KMS-11 (cell line): ENCODE measurements around the gene REPIN1.

ENCODE experiments used
- H2AFZ ChIP-seq: fragments of 200-600 bp; sonication (generic); 2 replicates; pipeline ENCODE4 v1.6.1; 2016; ENCODE audit warnings: antibody characterized with exemption, mixed run types, low read depth
- H3K27ac ChIP-seq: fragments of 200-600 bp; sonication (generic); 2 replicates; pipeline ENCODE4 v1.6.1; 2016; ENCODE audit warnings: mild to moderate bottlenecking, mixed run types
- H3K27me3 ChIP-seq: fragments of 200-600 bp; sonication (generic); 2 replicates; pipeline ENCODE4 v1.6.1; 2017; ENCODE audit warnings: mild to moderate bottlenecking, low read depth, mixed run types, moderate library complexity; ENCODE audit not compliant: insufficient read depth
- H3K36me3 ChIP-seq: fragments of 200-600 bp; sonication (generic); 2 replicates; pipeline ENCODE4 v1.6.1; 2017; ENCODE audit warnings: mild to moderate bottlenecking, mixed run types; ENCODE audit not compliant: insufficient read depth
- H3K4me1 ChIP-seq: fragments of 200-600 bp; sonication (generic); 2 replicates; pipeline ENCODE4 v1.6.1; 2016; ENCODE audit warnings: mild to moderate bottlenecking, low read depth, mixed run types; ENCODE audit not compliant: poor library complexity, severe bottlenecking
- H3K4me2 ChIP-seq: fragments of 200-600 bp; sonication (generic); 2 replicates; pipeline ENCODE4 v1.7.0; 2016; ENCODE audit warnings: mild to moderate bottlenecking, mixed run types
- H3K4me3 ChIP-seq: fragments of 200-600 bp; sonication (generic); IDR thresholded peaks from 2 replicates; pipeline ENCODE4 v1.6.1; 2017; ENCODE audit warnings: low read depth, low read length, mixed read lengths; ENCODE audit not compliant: insufficient read depth
- H3K79me2 ChIP-seq: fragments of 200-600 bp; sonication (generic); 2 replicates; pipeline ENCODE4 v1.6.1; 2016; ENCODE audit warnings: low read depth, mixed run types; ENCODE audit not compliant: insufficient read depth
- H3K9ac ChIP-seq: fragments of 200-600 bp; sonication (generic); 2 replicates; pipeline ENCODE4 v1.6.1; 2016; ENCODE audit warnings: mild to moderate bottlenecking, mixed run types
- H4K20me1 ChIP-seq: fragments of 200-600 bp; sonication (generic); 2 replicates; pipeline ENCODE4 v1.6.1; 2016; ENCODE audit warnings: mild to moderate bottlenecking, mixed run types; ENCODE audit not compliant: insufficient read depth
- CTCF ChIP-seq: fragments of 200-600 bp; sonication (generic); conservative IDR thresholded peaks from 2 replicates; pipeline ENCODE4 v1.6.1; 2017; ENCODE audit warnings: low read depth, mild to moderate bottlenecking, antibody characterized with exemption, low read length, moderate library complexity, mixed read lengths

REPIN1 gene

DNA sequence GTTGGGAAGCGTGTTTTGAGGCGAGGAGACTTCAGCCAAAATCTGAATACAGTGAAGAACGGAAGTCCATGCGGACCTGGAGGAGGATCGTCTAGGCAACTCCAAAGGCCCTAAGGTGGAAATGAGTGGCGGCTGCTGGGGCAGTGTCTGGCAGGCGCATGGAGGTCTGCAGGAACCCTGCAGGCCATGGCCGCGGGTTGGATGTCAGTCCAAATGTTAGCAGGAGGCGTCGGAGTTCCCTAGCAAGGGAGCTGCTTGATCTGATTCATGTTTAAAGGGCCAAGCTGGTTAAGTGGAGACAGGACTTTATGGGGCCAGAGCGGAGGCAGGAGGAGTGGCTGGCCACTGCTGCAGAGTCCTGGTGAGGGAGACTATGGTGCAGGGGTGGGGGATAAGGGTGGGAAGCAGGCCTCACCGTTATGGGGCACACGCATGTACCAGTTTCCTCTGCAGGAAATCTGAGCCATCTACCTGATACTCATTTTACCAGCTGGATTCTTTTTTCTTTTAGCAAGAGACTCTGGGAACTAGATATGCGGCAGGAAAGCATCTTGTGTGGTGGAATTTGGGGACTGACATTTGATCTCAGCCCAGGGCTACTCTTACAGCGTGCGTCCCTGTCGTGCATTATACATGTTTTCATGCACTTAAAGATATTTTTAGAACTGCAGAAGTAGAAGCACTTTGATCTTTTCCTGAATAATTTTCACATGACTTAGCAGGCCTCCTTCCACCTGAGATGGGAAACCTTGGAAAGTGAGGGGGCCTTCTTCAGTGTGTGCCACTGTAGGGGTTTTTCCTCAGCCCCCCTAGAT lies 6.6 kb upstream of the REPIN1 start:
- Histone ChIP-seq H3K36me3 (no peaks in the 10 kb centered on the region), H3K9ac (no peak overlapping the region), H3K4me2 (no peak overlapping the region), H3K4me3 (no peak overlapping the region), H3K27me3 (no peaks in the 10 kb centered on the region), H3K27ac (no peak overlapping the region), H3K4me1 (peaks cover 59% of the 10 kb centered on the region), H3K79me2 (no peaks in the 10 kb centered on the region), H4K20me1 (no peaks in the 10 kb centered on the region), H2AFZ (no peak overlapping the region)
- no peak for TF ChIP-seq CTCF

DNA sequence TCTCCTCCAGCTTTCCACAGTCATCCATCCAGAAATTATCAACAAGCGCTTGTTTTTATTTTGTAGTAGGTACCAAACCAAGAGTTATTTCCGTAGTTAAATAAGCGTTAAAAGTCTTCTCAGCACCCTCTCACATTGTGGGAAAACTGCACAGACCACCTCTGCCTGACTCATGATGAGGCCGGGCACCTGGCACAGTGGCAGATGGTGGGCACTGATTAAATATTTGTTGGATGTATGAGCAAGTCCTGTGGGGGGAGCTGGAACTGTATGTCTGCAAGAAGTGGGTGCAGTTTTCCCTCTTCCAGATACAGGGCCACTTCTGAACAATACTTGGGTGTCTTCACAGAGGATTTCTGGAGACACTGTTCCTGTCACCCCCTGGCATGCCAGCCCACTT lies 5.3 kb upstream of the REPIN1 start:
- TF ChIP-seq CTCF, result no peak
- Histone ChIP-seq H3K27ac (no peak overlapping the region), H3K4me2 (no peak overlapping the region), H3K36me3 (no peaks in the 10 kb centered on the region), H4K20me1 (no peaks in the 10 kb centered on the region), H2AFZ (no peak overlapping the region), H3K4me1 (peaks cover 54% of the 10 kb centered on the region), H3K27me3 (no peaks in the 10 kb centered on the region), H3K9ac (no peak overlapping the region), H3K4me3 (no peak overlapping the region), H3K79me2 (no peaks in the 10 kb centered on the region)

DNA sequence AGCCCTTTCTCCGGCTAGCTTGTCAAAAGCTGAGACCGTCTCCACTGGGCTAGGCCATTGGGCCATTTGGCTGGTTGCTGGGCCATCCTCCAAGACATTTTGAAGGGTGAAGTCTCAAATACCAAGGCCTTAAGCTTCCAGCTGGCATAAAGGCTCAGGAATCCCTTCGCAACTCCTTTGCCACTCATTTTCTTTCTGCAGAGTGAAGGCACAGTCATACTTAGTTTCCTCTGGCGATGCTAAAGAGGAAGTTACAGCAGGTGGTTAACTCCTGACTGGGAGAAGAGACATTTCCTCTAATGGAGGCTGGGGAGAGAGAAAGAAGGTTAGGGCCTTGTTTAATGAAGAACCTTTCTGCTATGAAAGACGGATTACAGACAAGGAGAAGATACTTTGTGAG lies 4.8 kb upstream of the REPIN1 start:
- H3K4me1 ChIP-seq, result peaks cover 49% of the 10 kb centered on the region
- H3K79me2 ChIP-seq, result peaks cover 4% of the 10 kb centered on the region
- no peak overlapping the region for H3K27ac ChIP-seq
- H3K36me3 ChIP-seq, result no peaks in the 10 kb centered on the region
- H3K4me3 ChIP-seq, result no peak overlapping the region
- H3K4me2 ChIP-seq, result no peak overlapping the region
- no peaks in the 10 kb centered on the region for H4K20me1 ChIP-seq
- no peaks in the 10 kb centered on the region for H3K27me3 ChIP-seq
- H2AFZ ChIP-seq, result no peak overlapping the region
- H3K9ac ChIP-seq, result no peak overlapping the region
- TF ChIP-seq CTCF, result no peak

GRCh38 chr7:150365194-150365593 lies 3.4 kb upstream of the REPIN1 start:
- Histone ChIP-seq H3K4me3 (no peak overlapping the region), H2AFZ (no peak overlapping the region), H3K4me1 (peaks cover 40% of the 10 kb centered on the region), H3K36me3 (no peaks in the 10 kb centered on the region), H3K79me2 (peaks cover 18% of the 10 kb centered on the region), H4K20me1 (no peaks in the 10 kb centered on the region), H3K27ac (no peak overlapping the region), H3K9ac (no peak overlapping the region), H3K27me3 (no peaks in the 10 kb centered on the region), H3K4me2 (no peak overlapping the region)
- no peak for TF ChIP-seq CTCF
